Thyroid gland (tissue), 4 donors: ENCODE measurements around the gene CNTNAP5. TPM values are rescaled to one million over a fixed set of nuclear protein-coding genes. Genes with fewer than 3 reads are reported as not detected.

Experiments
- DNase-seq, 2 donors: peaks; one replicate each; pipeline ENCODE4 v3.0.0-alpha.2; 2019
- H3K27ac ChIP-seq, 3 donors: fragments of 200-600 bp; sonication (generic); 1 replicate in 2 of 3; 2 replicates in 1 of 3; pipeline ENCODE4 v1.5.1; 2016 to 2019; ENCODE audit warnings: mild to moderate bottlenecking in 1 of 3, moderate library complexity in 1 of 3
- H3K27me3 ChIP-seq: fragments of 200-600 bp; sonication (generic); one replicate; pipeline ENCODE4 v1.5.1; 2019
- H3K36me3 ChIP-seq, 2 donors: fragments of 200-600 bp; sonication (generic); one replicate each; pipeline ENCODE4 v1.5.1; 2016 to 2019
- H3K4me1 ChIP-seq, 2 donors: fragments of 200-600 bp; sonication (generic); one replicate each; pipeline ENCODE4 v1.5.1; 2017 to 2019
- H3K4me3 ChIP-seq, 3 donors: fragments of 200-600 bp; sonication (generic); replicated peaks in 1 of 3; 1 replicate in 2 of 3; 2 replicates in 1 of 3; pipeline ENCODE4 v1.5.1; 2016; ENCODE audit warnings: mild to moderate bottlenecking in 1 of 3
- H3K9me3 ChIP-seq: fragments of 200-600 bp; sonication (generic); one replicate; pipeline ENCODE4 v1.5.1; 2017
- POLR2A ChIP-seq, 2 donors: fragments of 450-650 bp; IDR thresholded peaks; one replicate each; pipeline ENCODE4 v1.6.1; 2017; ENCODE audit warnings: antibody characterized with exemption in 2 of 2, mild to moderate bottlenecking in 2 of 2, moderate library complexity in 1 of 2
- WGBS, 2 donors: methylation state at CpG; one replicate each; pipeline ENCODE4 v1.1.5; 2017; 5-methylcytosine and 5-hydroxymethylcytosine counted together
- intact Hi-C: fragments of 100-400 bp; cut with DNase I; formaldehyde crosslinking; loops from one replicate; pipeline ENCODE4 v1.15.1; 2023
- total RNA-seq, 4 donors: library from RNA; depleted of rRNA; stranded (reverse); fragments of >200 nt; gene quantifications; one replicate each; pipeline ENCODE4 v1.2.3, GENCODE V29; 2016
- TF ChIP-seq, protein P1 (sequence below), 6 experiments: fragments of 200-600 bp in 3 of 6; fragments of 450-650 bp in 3 of 6; sonication (generic) in 3 of 6; IDR thresholded peaks; one replicate each; pipeline ENCODE4 v1.5.1; 2016 to 2019; ENCODE audit warnings: antibody characterized with exemption in 6 of 6, mild to moderate bottlenecking in 2 of 6, inconsistent platforms in 1 of 6, moderate library complexity in 1 of 6

The CNTNAP5 gene
- total RNA-seq, 4 donors from 2014 or later = not detected

DNA sequence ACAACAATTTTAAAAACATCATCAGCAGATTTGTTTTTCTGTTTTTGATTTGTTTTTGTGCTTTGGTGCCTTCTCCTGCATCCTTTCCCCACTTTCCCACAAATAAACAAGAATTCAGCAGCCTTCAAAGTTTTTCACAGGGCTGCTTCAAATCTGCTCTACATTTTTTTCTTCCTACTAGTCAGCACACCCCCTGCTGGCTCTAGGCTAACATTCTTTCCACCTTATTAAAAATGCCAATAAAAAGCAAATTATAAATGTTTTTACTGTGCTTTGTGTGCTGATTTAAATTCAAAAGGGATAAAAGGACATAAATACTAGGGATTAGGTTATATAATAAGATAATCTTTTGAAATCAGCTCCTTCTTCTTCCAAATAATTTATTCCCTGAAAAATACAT, 6.2 kb upstream of the CNTNAP5 start:
- H3K27ac ChIP-seq = no peak overlapping the region
- no peaks in the 10 kb centered on the region for H3K9me3 ChIP-seq
- no peak overlapping the region for H3K4me3 ChIP-seq
- DNase-seq = no peak
- peaks cover 0 to 3% of the 10 kb centered on the region in 2 donors for H3K4me1 ChIP-seq
- no peak for TF ChIP-seq POLR2A (IDR thresholded peaks at IDR 0.05)
- TF ChIP-seq, protein P1, sequence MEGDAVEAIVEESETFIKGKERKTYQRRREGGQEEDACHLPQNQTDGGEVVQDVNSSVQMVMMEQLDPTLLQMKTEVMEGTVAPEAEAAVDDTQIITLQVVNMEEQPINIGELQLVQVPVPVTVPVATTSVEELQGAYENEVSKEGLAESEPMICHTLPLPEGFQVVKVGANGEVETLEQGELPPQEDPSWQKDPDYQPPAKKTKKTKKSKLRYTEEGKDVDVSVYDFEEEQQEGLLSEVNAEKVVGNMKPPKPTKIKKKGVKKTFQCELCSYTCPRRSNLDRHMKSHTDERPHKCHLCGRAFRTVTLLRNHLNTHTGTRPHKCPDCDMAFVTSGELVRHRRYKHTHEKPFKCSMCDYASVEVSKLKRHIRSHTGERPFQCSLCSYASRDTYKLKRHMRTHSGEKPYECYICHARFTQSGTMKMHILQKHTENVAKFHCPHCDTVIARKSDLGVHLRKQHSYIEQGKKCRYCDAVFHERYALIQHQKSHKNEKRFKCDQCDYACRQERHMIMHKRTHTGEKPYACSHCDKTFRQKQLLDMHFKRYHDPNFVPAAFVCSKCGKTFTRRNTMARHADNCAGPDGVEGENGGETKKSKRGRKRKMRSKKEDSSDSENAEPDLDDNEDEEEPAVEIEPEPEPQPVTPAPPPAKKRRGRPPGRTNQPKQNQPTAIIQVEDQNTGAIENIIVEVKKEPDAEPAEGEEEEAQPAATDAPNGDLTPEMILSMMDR (IDR thresholded peaks at IDR 0.05) = no peak
- H3K36me3 ChIP-seq = no peaks in the 10 kb centered on the region
- intact Hi-C loops = no loop called here
- no peaks in the 10 kb centered on the region for H3K27me3 ChIP-seq

DNA sequence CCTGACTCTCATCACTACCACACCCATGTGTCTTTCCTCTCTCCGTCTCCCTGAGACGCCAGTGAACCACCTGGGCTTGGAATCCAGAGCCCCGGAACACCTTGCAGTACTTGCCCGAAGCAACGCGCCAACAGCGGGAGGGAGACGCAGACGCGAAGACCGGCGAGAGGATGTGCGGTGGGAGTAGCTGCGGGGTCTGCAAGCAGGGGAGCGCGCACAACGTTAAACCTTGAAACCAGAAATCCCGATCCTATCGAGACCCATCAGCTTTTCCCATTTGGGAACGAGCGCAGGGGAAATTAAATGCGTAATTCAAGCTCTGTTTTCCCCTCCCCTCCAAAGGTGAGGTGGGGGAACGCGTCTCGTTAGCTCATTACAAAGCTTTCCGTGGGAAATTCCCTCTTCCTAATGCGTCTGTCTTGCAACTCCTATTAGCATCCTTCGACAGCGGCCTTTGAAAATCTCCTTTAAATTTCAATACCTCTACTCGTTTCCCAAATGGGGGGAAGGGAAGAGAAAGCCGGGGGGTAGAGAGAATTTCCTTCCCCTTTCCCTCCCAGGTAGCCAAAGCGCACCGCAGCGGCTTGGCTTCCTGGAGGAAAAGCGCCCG, 421 bp upstream of the CNTNAP5 start:
- intact Hi-C loops = no loop called here
- no peak for DNase-seq
- H3K36me3 ChIP-seq = no peaks in the 10 kb centered on the region
- TF ChIP-seq, protein P1 (IDR thresholded peaks at IDR 0.05) = no peak
- TF ChIP-seq POLR2A (IDR thresholded peaks at IDR 0.05) = no peak
- 3% methylated on average over 33 to 36 of the region's 36 CpGs for WGBS, 2 donors
- H3K9me3 ChIP-seq = no peaks in the 10 kb centered on the region
- H3K4me3 ChIP-seq = no peak overlapping the region
- no peak overlapping the region for H3K27ac ChIP-seq
- no peaks in the 10 kb centered on the region for H3K4me1 ChIP-seq
- H3K27me3 ChIP-seq = peaks cover 3% of the 10 kb centered on the region

DNA sequence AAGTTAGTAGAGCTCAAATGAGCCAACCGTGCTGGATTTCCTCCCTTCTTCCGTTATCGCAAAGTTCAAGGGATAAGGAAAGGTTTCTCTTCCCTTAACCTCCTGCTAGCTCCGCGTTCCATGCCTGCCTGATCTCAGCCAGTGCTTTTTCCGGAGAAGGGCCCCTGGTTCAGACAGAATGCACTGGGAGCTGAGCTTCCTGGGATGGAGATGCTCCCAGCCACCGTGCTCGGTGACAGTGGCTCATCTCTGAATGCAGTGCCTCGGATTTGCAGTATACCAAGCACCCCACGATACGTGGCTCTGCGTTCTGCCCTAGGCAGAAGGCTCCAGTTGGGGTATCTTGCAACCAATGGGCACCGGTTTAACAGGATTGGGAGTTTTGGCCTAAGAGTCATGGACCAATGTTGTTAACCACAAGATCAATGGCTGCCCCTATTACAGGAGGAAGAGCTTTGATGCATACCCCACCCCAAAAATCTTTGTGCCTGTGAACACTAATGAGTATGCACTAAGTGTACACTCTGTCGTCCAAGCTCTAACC, 876 bp downstream of the CNTNAP5 start:
- no peak for DNase-seq
- Histone ChIP-seq H3K9me3 (no peaks in the 10 kb centered on the region), H3K4me3 (no peak overlapping the region), H3K4me1 (no peaks in the 10 kb centered on the region), H3K27me3 (peaks cover 3% of the 10 kb centered on the region), H3K27ac (no peak overlapping the region), H3K36me3 (no peaks in the 10 kb centered on the region)
- WGBS, 2 donors = 34 to 47% methylated on average over 14 of the region's 14 CpGs
- TF ChIP-seq, protein P1 (IDR thresholded peaks at IDR 0.05) = no peak
- TF ChIP-seq POLR2A (IDR thresholded peaks at IDR 0.05) = no peak
- intact Hi-C loops = no loop called here

DNA sequence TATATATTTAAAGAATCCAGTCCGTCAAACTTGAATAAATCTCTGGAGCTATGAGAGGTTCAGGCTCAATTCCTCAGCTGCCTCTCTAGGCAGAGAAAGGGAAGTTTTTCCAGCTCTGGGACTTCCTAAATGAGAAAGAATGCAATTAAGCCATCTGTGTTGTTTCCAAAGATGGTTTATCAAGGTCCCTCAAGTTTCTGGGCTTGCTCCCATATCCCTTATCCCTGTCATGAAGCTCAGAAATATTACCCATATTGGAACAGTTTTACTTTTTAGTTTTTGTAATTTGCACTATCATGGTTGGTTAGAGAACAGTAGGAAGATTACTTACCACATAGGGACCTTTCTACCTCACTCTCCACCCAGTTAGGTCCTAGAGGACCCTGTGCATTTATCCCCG, 1.4 kb downstream of the CNTNAP5 start:
- H3K36me3 ChIP-seq = no peaks in the 10 kb centered on the region
- intact Hi-C loops = no loop called here
- no peak overlapping the region for H3K4me3 ChIP-seq
- no peak overlapping the region for H3K27ac ChIP-seq
- TF ChIP-seq, protein P1 (IDR thresholded peaks at IDR 0.05) = no peak
- TF ChIP-seq POLR2A (IDR thresholded peaks at IDR 0.05) = no peak
- peaks cover 3% of the 10 kb centered on the region for H3K27me3 ChIP-seq
- WGBS, 2 donors = 67 to 75% methylated on average over 2 of the region's 2 CpGs
- H3K4me1 ChIP-seq = no peaks in the 10 kb centered on the region
- no peak for DNase-seq
- no peaks in the 10 kb centered on the region for H3K9me3 ChIP-seq

DNA sequence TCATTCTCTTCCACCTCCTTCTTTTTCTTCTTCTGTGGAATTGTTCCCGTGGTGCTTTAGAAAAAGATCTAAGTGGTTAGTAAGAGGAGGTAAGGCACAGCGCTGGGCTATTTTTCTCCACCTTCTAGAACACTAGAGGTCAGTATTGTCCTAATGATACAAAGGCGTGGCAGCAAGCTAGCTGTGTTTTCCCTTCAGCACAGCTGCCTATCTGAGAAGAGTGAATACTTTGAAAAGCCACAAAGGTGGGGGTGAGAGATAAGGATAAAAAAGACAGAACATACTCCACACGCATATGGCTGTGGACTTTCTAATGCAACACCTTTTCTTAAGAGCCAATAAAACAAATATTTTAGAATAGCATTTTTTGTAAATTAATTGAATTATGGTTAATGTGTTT, 2.1 kb downstream of the CNTNAP5 start:
- no peaks in the 10 kb centered on the region for H3K4me1 ChIP-seq
- WGBS, 2 donors = 0 to 1% methylated on average over 4 of the region's 4 CpGs
- H3K36me3 ChIP-seq = no peaks in the 10 kb centered on the region
- H3K27ac ChIP-seq = no peak overlapping the region
- H3K9me3 ChIP-seq = no peaks in the 10 kb centered on the region
- peak; percentile 3 for DNase-seq
- intact Hi-C loops = no loop called here
- no peak for TF ChIP-seq POLR2A (IDR thresholded peaks at IDR 0.05)
- TF ChIP-seq, protein P1 (IDR thresholded peaks at IDR 0.05) = peak in 4 of 6 experiments; percentile 8 to 50 (median 34)
- peaks cover 3% of the 10 kb centered on the region for H3K27me3 ChIP-seq
- no peak overlapping the region for H3K4me3 ChIP-seq
